Gastroesophageal sphincter (tissue), 3 donors: Measurements from ENCODE around the gene DMAP1.

Experiments used
- CTCF ChIP-seq, 4 experiments: fragments of 200-600 bp in 2 of 4; fragments of 450-650 bp in 2 of 4; sonication (generic) in 1 of 4; IDR thresholded peaks; one replicate each; pipeline ENCODE4 v1.5.1; 2017 to 2019; ENCODE audit warnings: antibody characterized with exemption in 4 of 4, mild to moderate bottlenecking in 2 of 4, moderate library complexity in 2 of 4
- POLR2A ChIP-seq, 2 donors: fragments of 450-650 bp; IDR thresholded peaks; one replicate each; pipeline ENCODE4 v1.6.1; 2017; ENCODE audit warnings: antibody characterized with exemption in 2 of 2, mild to moderate bottlenecking in 2 of 2, moderate library complexity in 1 of 2
- POLR2AphosphoS5 ChIP-seq: sonication (generic); formaldehyde crosslinking; IDR thresholded peaks from one replicate; pipeline ENCODE4 v1.6.1; 2017; ENCODE audit warnings: antibody characterized with exemption

DNA sequence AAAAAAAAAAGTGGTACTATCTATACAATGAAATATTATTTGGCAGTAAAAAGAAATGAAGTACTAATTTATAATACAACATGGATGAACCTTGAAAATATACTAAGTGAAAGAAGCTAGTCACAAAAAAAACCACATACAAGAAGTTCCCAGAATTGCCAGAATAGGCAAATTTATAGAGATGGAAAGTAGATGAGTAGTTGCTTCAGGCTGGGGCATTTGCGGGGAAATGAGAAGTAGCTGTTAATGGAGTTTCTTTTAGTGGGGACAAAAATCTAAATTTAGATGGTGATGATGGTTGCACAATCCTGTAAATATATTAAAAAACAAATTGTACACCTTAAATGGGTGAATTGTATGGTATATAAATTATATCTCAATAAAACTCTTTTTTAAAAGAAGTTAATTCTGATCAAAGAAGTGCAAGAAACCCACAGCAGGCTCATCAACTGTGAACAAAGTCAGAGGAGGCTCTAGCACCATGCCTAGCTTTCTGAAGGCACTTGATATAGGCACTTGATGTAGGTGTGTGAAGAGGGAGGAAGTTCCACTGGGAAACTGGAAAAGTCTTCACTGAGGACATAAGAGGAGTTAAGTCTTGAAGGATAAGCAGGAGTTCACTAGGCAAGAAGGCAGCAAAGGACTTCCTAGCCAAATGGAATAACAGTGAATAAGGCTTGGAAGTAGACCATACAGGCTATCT is 52.5 kb downstream of the DMAP1 start:
- no peak for TF ChIP-seq CTCF (IDR thresholded peaks at IDR 0.05)
- TF ChIP-seq POLR2A (IDR thresholded peaks at IDR 0.05) = no peak
- TF ChIP-seq POLR2AphosphoS5 = no peak
